Heart right ventricle (tissue), 16 donors: Measurements from ENCODE around the gene RELCH. TPM values are rescaled to one million over a fixed set of nuclear protein-coding genes. Genes with fewer than 3 reads are reported as not detected.

ENCODE experiments used
- ATAC-seq, 8 donors: fragments of 200-7000 bp; cut with Tn5 transposase; one replicate each; pipeline ENCODE4 v1.9.1; 2020; ENCODE audit warnings: mild to moderate bottlenecking in 8 of 8, moderate library complexity in 8 of 8, moderate number of reproducible peaks in 1 of 8
- DNase-seq, 2 donors: peaks; one replicate each; pipeline ENCODE4 v3.0.0-alpha.2; 2020
- H3K27ac ChIP-seq, 10 donors: fragments of 200-600 bp; sonication (generic) in 2 of 10; one replicate each; pipeline versions ENCODE4 v1.5.0 to v1.8.0; 2020 to 2022; ENCODE audit warnings: mild to moderate bottlenecking in 3 of 10
- H3K27me3 ChIP-seq, 7 donors: fragments of 200-600 bp; one replicate each; pipeline ENCODE4 v1.8.0; 2021 to 2022; ENCODE audit warnings: mild to moderate bottlenecking in 2 of 7
- H3K36me3 ChIP-seq, 9 donors: fragments of 200-600 bp; sonication (generic) in 1 of 9; one replicate each; pipeline versions ENCODE4 v1.5.0 to v1.8.0; 2020 to 2022; ENCODE audit warnings: mild to moderate bottlenecking in 2 of 9
- H3K4me1 ChIP-seq, 9 donors: fragments of 200-600 bp; sonication (generic) in 1 of 9; one replicate each; pipeline versions ENCODE4 v1.5.0 to v1.8.0; 2020 to 2022; ENCODE audit warnings: mild to moderate bottlenecking in 4 of 9
- H3K4me3 ChIP-seq, 10 donors: fragments of 200-600 bp; sonication (generic) in 2 of 10; one replicate each; pipeline versions ENCODE4 v1.5.0 to v1.8.0; 2020 to 2022; ENCODE audit warnings: mild to moderate bottlenecking in 7 of 10, moderate library complexity in 2 of 10
- H3K9me3 ChIP-seq, 11 donors: fragments of 200-600 bp in 10 of 11; sonication (generic) in 2 of 11; one replicate each; pipeline versions ENCODE4 v1.5.0 to v1.8.0; 2013 to 2022; ENCODE audit warnings: mild to moderate bottlenecking in 2 of 11, control low read depth in 1 of 11, moderate library complexity in 1 of 11
- WGBS, 2 donors: extraction: QIAGEN DNeasy Blood & Tissue Kit; methylation state at CpG; one replicate each; pipeline ENCODE4 v1.1.7; 2013; ENCODE audit warnings: inconsistent platforms in 1 of 2; 5-methylcytosine and 5-hydroxymethylcytosine counted together
- intact Hi-C, 10 donors: fragments of 100-400 bp; cut with DNase I; formaldehyde crosslinking; loops; one replicate each; pipeline versions ENCODE4 v1.11.1 to v1.14.2; 2022
- long read RNA-seq, 3 donors: library from polyadenylated mRNA; unstranded; transcript quantifications; one replicate each; pipeline ENCODE4 v2.0.0, GENCODE V29; 2020 to 2021
- polyA plus RNA-seq, 2 donors: library from polyadenylated mRNA; stranded (reverse); fragments of 200-250 nt; gene quantifications; one replicate each; pipeline ENCODE4 v1.2.3, GENCODE V29; 2013
- total RNA-seq, 10 donors: library from RNA; stranded (reverse); fragmentation: NEBNext Ultra II Directional in 3 of 10; extraction: Animal tissue kit (Norgen Biotek cat#: 25700) in 3 of 10; gene quantifications; one replicate each; pipeline versions ENCODE4 v1.2.1 to v1.2.4, GENCODE V29; 2021 to 2023
- TF ChIP-seq, protein P1 (sequence below), 9 donors: fragments of 200-600 bp; sonication (generic) in 2 of 9; IDR thresholded peaks; one replicate each; pipeline versions ENCODE4 v1.5.0 to v1.8.0; 2021 to 2022; ENCODE audit warnings: antibody characterized with exemption in 9 of 9, mild to moderate bottlenecking in 5 of 9, moderate library complexity in 1 of 9
- donor health status: Arrhythmogenic right ventricular cardiomyopathy.
- donor health status: ischemic (EF 13 %, LVEDD 7.1; RV severe dilation, severe dysfunction).
- donor health status: healthy with polysubstance abuse.
- donor health status: DM: no; HTN: yes; CAD: no.
- donor health status: DM: no; HTN: no; CAD: no.
- donor health status: ischemic (EF 25% LVEDD 6.9; RV normal size, moderate dysfunction).
- donor health status: ischemic (EF 25% LVEDD 5.7; RV mildly dilated, moderate dysfunction).
- donor health status: healthy.
- donor health status: DM: yes; HTN: yes; CAD: no.
- donor health status: Ischemic cardiomyopathy.
- donor health status: ischemic (EF 35%, LVEDD 5.7; RV mildly dilated, moderate dysfunction).
- donor health status: nonischemic (EF 11% LVEDD 7.7; RV severe dilation, severe dysfunction).
- donor health status: DM: yes; HTN: yes; CAD: no.
- donor health status: PGD.
- donor health status: ischemic (EF 29% LVEDD 5.4; RV normal size, mild dysfunction).
- donor health status: nonischemic (EF 23%, LVEDD 6.1; RV moderate dilation, normal function).

RELCH gene, protein sequence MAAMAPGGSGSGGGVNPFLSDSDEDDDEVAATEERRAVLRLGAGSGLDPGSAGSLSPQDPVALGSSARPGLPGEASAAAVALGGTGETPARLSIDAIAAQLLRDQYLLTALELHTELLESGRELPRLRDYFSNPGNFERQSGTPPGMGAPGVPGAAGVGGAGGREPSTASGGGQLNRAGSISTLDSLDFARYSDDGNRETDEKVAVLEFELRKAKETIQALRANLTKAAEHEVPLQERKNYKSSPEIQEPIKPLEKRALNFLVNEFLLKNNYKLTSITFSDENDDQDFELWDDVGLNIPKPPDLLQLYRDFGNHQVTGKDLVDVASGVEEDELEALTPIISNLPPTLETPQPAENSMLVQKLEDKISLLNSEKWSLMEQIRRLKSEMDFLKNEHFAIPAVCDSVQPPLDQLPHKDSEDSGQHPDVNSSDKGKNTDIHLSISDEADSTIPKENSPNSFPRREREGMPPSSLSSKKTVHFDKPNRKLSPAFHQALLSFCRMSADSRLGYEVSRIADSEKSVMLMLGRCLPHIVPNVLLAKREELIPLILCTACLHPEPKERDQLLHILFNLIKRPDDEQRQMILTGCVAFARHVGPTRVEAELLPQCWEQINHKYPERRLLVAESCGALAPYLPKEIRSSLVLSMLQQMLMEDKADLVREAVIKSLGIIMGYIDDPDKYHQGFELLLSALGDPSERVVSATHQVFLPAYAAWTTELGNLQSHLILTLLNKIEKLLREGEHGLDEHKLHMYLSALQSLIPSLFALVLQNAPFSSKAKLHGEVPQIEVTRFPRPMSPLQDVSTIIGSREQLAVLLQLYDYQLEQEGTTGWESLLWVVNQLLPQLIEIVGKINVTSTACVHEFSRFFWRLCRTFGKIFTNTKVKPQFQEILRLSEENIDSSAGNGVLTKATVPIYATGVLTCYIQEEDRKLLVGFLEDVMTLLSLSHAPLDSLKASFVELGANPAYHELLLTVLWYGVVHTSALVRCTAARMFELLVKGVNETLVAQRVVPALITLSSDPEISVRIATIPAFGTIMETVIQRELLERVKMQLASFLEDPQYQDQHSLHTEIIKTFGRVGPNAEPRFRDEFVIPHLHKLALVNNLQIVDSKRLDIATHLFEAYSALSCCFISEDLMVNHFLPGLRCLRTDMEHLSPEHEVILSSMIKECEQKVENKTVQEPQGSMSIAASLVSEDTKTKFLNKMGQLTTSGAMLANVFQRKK
- total RNA-seq = 10 to 100 TPM; 12.1 to 21.0 (median 16.5) TPM
- 10 to 100 TPM in 1 of 2 donors, 1 to 10 TPM in 1; 4.1 to 14.6 TPM for polyA plus RNA-seq
- long read RNA-seq, donor 1, full-length matches to known transcripts = 5 of 13 reads
- long read RNA-seq, donor 1, partial matches to known transcripts = 2 of 13 reads
- long read RNA-seq, donor 1, other reads (novel, unspliced or antisense) = 6 of 13 reads
- long read RNA-seq, donor 2, full-length matches to known transcripts = 6 of 15 reads
- long read RNA-seq, donor 2, partial matches to known transcripts = 3 of 15 reads
- long read RNA-seq, donor 2, other reads (novel, unspliced or antisense) = 6 of 15 reads
- long read RNA-seq, donor 3, full-length matches to known transcripts = 3 of 11 reads
- long read RNA-seq, donor 3, partial matches to known transcripts = 2 of 11 reads
- long read RNA-seq, donor 3, other reads (novel, unspliced or antisense) = 6 of 11 reads

- 0 to 1% methylated on average over 55 of the region's 55 CpGs for WGBS, 2 donors
- Histone ChIP-seq H3K27me3 (no peaks in the 10 kb centered on the region), H3K4me1 (peaks cover 0 to 53% (median 31%) of the 10 kb centered on the region in 9 donors), H3K36me3 (no peaks in the 10 kb centered on the region), H3K27ac (peak within 1 kb of the TSS; percentile 56 to 91 (median 83)), H3K4me3 (peak within 1 kb of the TSS; percentile 72 to 100 (median 94)), H3K9me3 (no peaks in the 10 kb centered on the region)
- intact Hi-C loops = loop anchor here in 8 of 10 donors (2.0 to 10.0 kb wide), 9 partner anchors 60 to 798 kb away; no protein-coding TSS in a partner anchor
- peak; percentile 90 to 98 for DNase-seq
- TF ChIP-seq, protein P1, sequence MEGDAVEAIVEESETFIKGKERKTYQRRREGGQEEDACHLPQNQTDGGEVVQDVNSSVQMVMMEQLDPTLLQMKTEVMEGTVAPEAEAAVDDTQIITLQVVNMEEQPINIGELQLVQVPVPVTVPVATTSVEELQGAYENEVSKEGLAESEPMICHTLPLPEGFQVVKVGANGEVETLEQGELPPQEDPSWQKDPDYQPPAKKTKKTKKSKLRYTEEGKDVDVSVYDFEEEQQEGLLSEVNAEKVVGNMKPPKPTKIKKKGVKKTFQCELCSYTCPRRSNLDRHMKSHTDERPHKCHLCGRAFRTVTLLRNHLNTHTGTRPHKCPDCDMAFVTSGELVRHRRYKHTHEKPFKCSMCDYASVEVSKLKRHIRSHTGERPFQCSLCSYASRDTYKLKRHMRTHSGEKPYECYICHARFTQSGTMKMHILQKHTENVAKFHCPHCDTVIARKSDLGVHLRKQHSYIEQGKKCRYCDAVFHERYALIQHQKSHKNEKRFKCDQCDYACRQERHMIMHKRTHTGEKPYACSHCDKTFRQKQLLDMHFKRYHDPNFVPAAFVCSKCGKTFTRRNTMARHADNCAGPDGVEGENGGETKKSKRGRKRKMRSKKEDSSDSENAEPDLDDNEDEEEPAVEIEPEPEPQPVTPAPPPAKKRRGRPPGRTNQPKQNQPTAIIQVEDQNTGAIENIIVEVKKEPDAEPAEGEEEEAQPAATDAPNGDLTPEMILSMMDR (IDR thresholded peaks at IDR 0.05) = no peak
- peak; percentile 98 to 99 (median 99) for ATAC-seq
Observed at GRCh38 chr18:62186774-62187542, at the start of gene RELCH, which contains the start of gene PIGN. TSS of gene RELCH (plus strand) at chr18:62187255. CDS start at chr18:62187506, 251 bp downstream. TSS of gene PIGN (minus strand) at chr18:62187056. CDS start at chr18:62161353, 25,703 bp downstream.

DNA sequence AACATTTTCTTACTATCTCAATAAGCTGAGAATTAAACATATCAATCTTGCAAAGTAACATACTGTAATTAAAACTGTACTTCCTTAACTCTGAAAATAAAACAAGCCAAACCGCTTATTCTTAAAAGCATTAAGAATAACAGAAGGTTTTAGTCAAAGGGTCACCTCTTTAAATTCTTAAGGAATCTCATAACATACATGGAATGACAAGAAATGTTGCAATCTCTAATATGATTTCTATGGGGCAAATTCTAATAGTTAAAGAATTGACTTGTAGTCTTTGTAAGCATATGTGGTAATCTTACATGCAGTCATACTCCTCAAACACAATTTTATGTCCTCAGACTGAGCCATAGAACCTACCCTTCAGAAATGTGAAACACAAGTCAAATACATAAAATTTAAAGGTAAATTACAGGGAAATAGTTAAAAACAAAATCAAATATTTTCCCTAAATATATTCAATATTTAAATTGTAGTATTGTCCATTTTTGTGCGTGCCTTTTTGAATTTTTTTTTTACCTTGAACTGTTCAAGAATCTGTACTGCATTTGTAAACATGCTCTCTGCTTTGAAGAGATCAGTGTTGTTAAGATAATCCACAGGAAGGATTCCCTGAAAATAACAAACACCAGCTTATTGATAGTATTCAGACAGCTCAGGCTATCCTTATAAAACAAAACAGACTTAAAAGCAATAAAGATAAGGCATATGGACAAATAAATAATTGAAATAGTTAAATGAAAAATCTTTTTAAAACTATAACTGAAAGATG, 48.4 kb upstream of the RELCH start:
- H3K27ac ChIP-seq = no peak overlapping the region
- peaks cover 0 to 70% (median 8%) of the 10 kb centered on the region in 9 donors for H3K36me3 ChIP-seq
- H3K9me3 ChIP-seq = no peaks in the 10 kb centered on the region
- H3K4me3 ChIP-seq = no peak overlapping the region
- intact Hi-C loops = loop anchor here in 6 of 10 donors (10.0 kb wide), 7 partner anchors 244 to 1454 kb away; partner anchors contain the start of gene RNF152 (in 1 of the 6)
- no peak for ATAC-seq
- H3K4me1 ChIP-seq = no peaks in the 10 kb centered on the region
- DNase-seq = no peak
- no peaks in the 10 kb centered on the region for H3K27me3 ChIP-seq
- TF ChIP-seq, protein P1 (IDR thresholded peaks at IDR 0.05) = no peak
- WGBS, 2 donors = 98 to 99% methylated on average over 2 of the region's 2 CpGs

DNA sequence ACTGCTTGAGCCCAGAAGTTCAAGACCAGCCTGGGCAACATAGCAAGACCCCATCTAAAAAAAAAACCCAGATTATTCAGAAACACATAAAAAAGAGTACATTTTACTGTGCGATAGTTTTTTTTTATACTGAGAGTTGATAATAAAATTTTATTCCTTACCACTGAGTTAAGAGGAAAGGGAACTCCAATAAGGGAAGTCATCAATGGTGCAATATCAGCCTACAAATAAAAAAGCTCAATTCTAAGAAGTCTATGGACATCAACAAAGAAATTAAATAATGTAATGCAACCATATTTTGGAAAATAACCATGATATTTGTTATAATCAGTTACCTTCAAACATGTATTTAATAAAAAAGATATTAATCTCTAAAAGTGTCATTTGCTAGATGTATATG, 46.8 kb upstream of the RELCH start:
- intact Hi-C loops = loop anchor here in 1 of 10 donors (10.0 kb wide), 1 partner anchor 65 kb away; no protein-coding TSS in a partner anchor
- ATAC-seq = no peak
- TF ChIP-seq, protein P1 (IDR thresholded peaks at IDR 0.05) = no peak
- 69 to 97% methylated on average over 1 of the region's 1 CpG for WGBS, 2 donors
- Histone ChIP-seq H3K9me3 (no peaks in the 10 kb centered on the region), H3K27ac (no peak overlapping the region), H3K27me3 (no peaks in the 10 kb centered on the region), H3K4me1 (peaks cover 0 to 7% (median 0%) of the 10 kb centered on the region in 9 donors), H3K36me3 (peaks cover 0 to 83% (median 8%) of the 10 kb centered on the region in 9 donors), H3K4me3 (no peak overlapping the region)
- DNase-seq = no peak
